Measurements from ENCODE around the gene MDN1. TPM values are rescaled to one million over a fixed set of nuclear protein-coding genes. Genes with fewer than 3 reads are reported as not detected.

The MDN1 gene
- polyA plus RNA-seq, 1 of the 3 experiments (the other 2 are of a cell fraction): 8.5 TPM

- peaks cover 20 to 30% of the 10 kb centered on the region in 2 experiments for H3K36me3 ChIP-seq (replicated peaks in 1 of 2; ENCODE audit: control insufficient read depth in 1 of 2, insufficient read depth in 2 of 2, low read length in 1 of 2)
- H3K9me2 ChIP-seq: no peaks in the 10 kb centered on the region
- peaks cover under 1% of the 10 kb centered on the region; the same call in 1 of the 2 replicates for H3K79me2 ChIP-seq (ENCODE audit: insufficient read depth)
- H3F3A ChIP-seq (replicated peaks; ENCODE audit: insufficient read depth): peaks cover under 1% of the 10 kb centered on the region
- no peak overlapping the region for H3K27ac ChIP-seq (ENCODE audit: low read depth in 2 of 2, low read length in 1 of 2)
- DNase-seq: no peak
- CTCF ChIA-PET: interaction anchor here (0.6 to 2.3 kb wide), 18 partner anchors 8 to 708 kb away, joined by 3 to 13 read pairs (median 4); partner anchors contain the start of genes ANKRD6, LYRM2 and MDN1
- TF ChIP-seq JUND (IDR thresholded peaks at IDR 0.05) (no peak), RXRA (IDR thresholded peaks at IDR 0.05; ENCODE audit: borderline replicate concordance, low read depth) (no peak), CHD2 (IDR thresholded peaks at IDR 0.05; ENCODE audit: low read length, partially characterized antibody) (no peak), YY1 (IDR thresholded peaks at IDR 0.05; ENCODE audit: low read depth) (no peak), MXI1 (IDR thresholded peaks at IDR 0.05; ENCODE audit: low read depth, low read length) (no peak)
- H3K4me2 ChIP-seq: no peak overlapping the region
- POLR2A ChIA-PET: no interaction called here
- 97% methylated on average over 2 of the region's 3 CpGs for WGBS (ENCODE audit: low lambda C conversion rate)
- H3K9me3 ChIP-seq: no peaks in the 10 kb centered on the region
- H4K20me1 ChIP-seq (ENCODE audit: insufficient read depth): no peaks in the 10 kb centered on the region
- H3K4me1 ChIP-seq (ENCODE audit: control insufficient read depth in 1 of 2, insufficient read depth in 2 of 2, low read depth in 1 of 2, low read length in 1 of 2): no peaks in the 10 kb centered on the region; a peak in 1 of 4 replicates
- no peak overlapping the region for H3K4me3 ChIP-seq (ENCODE audit: low read depth in 2 of 2, low read length in 1 of 2)
- H2AFZ ChIP-seq (ENCODE audit: low read depth): no peak overlapping the region
- H3K27me3 ChIP-seq (ENCODE audit: insufficient read depth): no peaks in the 10 kb centered on the region
- no peak overlapping the region for H3K9ac ChIP-seq
Measured at GRCh38 chr6:89793586-89793985, 26.0 kb downstream of the MDN1 start.

DNA sequence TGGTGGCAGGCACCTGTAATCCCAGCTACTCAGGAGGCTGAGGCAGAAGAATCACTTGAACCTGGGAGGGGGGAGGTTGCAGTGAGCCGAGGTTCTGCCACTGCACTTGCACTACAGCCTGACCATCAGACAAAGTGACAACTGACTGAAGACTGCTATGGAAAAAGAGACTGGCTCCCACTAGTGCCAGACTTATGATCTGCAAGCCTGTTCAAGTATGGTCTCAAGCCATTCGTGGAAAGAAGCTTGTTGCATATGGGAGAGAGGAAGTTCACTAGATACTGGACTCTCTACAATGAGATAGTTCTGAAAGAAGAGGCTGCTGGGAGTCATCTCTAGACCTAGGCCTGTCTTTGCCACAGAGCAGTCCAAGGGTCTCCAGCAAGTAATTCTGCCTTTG, 26.7 kb downstream of the MDN1 start:
- Histone ChIP-seq H2AFZ (ENCODE audit: low read depth) (no peak overlapping the region), H3K4me2 (no peak overlapping the region), H3K79me2 (ENCODE audit: insufficient read depth) (no peaks in the 10 kb centered on the region), H3K4me3 (ENCODE audit: low read depth in 2 of 2, low read length in 1 of 2) (no peak overlapping the region), H3K9ac (no peak overlapping the region), H3K27me3 (ENCODE audit: insufficient read depth) (no peaks in the 10 kb centered on the region), H3K27ac (ENCODE audit: low read depth in 2 of 2, low read length in 1 of 2) (no peak overlapping the region), H3K9me3 (no peaks in the 10 kb centered on the region), H3K4me1 (ENCODE audit: control insufficient read depth in 1 of 2, insufficient read depth in 2 of 2, low read depth in 1 of 2, low read length in 1 of 2) (no peaks in the 10 kb centered on the region; a peak in 1 of 4 replicates), H3K9me2 (no peaks in the 10 kb centered on the region), H3K36me3 (replicated peaks in 1 of 2; ENCODE audit: control insufficient read depth in 1 of 2, insufficient read depth in 2 of 2, low read length in 1 of 2) (peaks cover 27 to 37% of the 10 kb centered on the region in 2 experiments), H3F3A (replicated peaks; ENCODE audit: insufficient read depth) (no peaks in the 10 kb centered on the region), H4K20me1 (ENCODE audit: insufficient read depth) (no peaks in the 10 kb centered on the region)
- POLR2A ChIA-PET: no interaction called here
- CTCF ChIA-PET: interaction anchor here (0.6 to 2.3 kb wide), 18 partner anchors 9 to 709 kb away, joined by 3 to 13 read pairs (median 4); partner anchors contain the start of genes ANKRD6, LYRM2 and MDN1
- WGBS (ENCODE audit: low lambda C conversion rate): 61% methylated on average over 2 of the region's 2 CpGs
- no peak for TF ChIP-seq NRF1 (IDR thresholded peaks at IDR 0.05; ENCODE audit: low read depth, low read length)
- no peak for TF ChIP-seq POLR2AphosphoS5 (IDR thresholded peaks at IDR 0.05; ENCODE audit: low read depth, low read length)
- peak; percentile 51 for TF ChIP-seq RAD21 (IDR thresholded peaks at IDR 0.05; ENCODE audit: low read length)
- TF ChIP-seq RFX5 (IDR thresholded peaks at IDR 0.05; ENCODE audit: low read length): no peak
- no peak for TF ChIP-seq MEF2A (IDR thresholded peaks at IDR 0.05; ENCODE audit: borderline replicate concordance, low read depth)
- no peak for TF ChIP-seq USF1 (IDR thresholded peaks at IDR 0.05; ENCODE audit: borderline replicate concordance, low read depth)
- TF ChIP-seq CTCF (IDR thresholded peaks at IDR 0.05): peak; percentile 56
- no peak for TF ChIP-seq NFIC (IDR thresholded peaks at IDR 0.05; ENCODE audit: borderline replicate concordance)
- DNase-seq: peak; percentile 47

Data from SK-N-SH (cell line).